HepG2 (cell line): ENCODE measurements around the gene ZER1. TPM values are rescaled to one million over a fixed set of nuclear protein-coding genes. Genes with fewer than 3 reads are reported as not detected.

Source experiments
- DNMT3B ChIP-seq: conservative IDR thresholded peaks from 2 replicates; pipeline ENCODE4 v1.6.1; 2016; ENCODE audit warnings: missing biosample characterization, control low read depth
- HOXA7 ChIP-seq: sonication (generic); formaldehyde crosslinking; IDR thresholded peaks from 2 replicates; pipeline ENCODE4 v1.8.1; 2022; ENCODE audit warnings: mild to moderate bottlenecking, missing genetic modification reagents, moderate library complexity
- JDP2 ChIP-seq: sonication (generic); formaldehyde crosslinking; IDR thresholded peaks from 2 replicates; pipeline ENCODE4 v1.8.1; 2022; ENCODE audit warnings: missing genetic modification reagents, borderline replicate concordance
- PHF5A ChIP-seq: IDR thresholded peaks from one replicate; pipeline ENCODE4 v1.6.1; 2018; ENCODE audit warnings: low read depth, missing genetic modification reagents; ENCODE audit not compliant: unreplicated experiment
- PRMT3 ChIP-seq: sonication (generic); formaldehyde crosslinking; IDR thresholded peaks from 2 replicates; pipeline ENCODE4 v1.8.1; 2022; ENCODE audit warnings: low read depth, mild to moderate bottlenecking, moderate library complexity, missing genetic modification reagents, borderline replicate concordance
- RARA ChIP-seq: IDR thresholded peaks from 2 replicates; pipeline ENCODE4 v1.6.1; 2016; ENCODE audit warnings: missing genetic modification reagents, missing compliant biosample characterization
- SNAI1 ChIP-seq: sonication (generic); formaldehyde crosslinking; IDR thresholded peaks from 2 replicates; pipeline ENCODE4 v1.5.0; 2020; ENCODE audit warnings: mild to moderate bottlenecking, missing genetic modification reagents, borderline replicate concordance
- ZBTB7B ChIP-seq: sonication (generic); formaldehyde crosslinking; IDR thresholded peaks from 2 replicates; pipeline ENCODE4 v1.4.0; 2020; ENCODE audit warnings: missing genetic modification reagents
- ZFP36L2 ChIP-seq: sonication (generic); formaldehyde crosslinking; IDR thresholded peaks from 2 replicates; pipeline ENCODE4 v1.4.0; 2020; ENCODE audit warnings: missing genetic modification reagents
- ZFYVE20 ChIP-seq: sonication (generic); formaldehyde crosslinking; IDR thresholded peaks from 2 replicates; pipeline ENCODE4 v1.8.0; 2023; ENCODE audit warnings: low read depth, mild to moderate bottlenecking, moderate library complexity, missing genetic modification reagents, borderline replicate concordance
- ZNF484 ChIP-seq: sonication (generic); formaldehyde crosslinking; IDR thresholded peaks from 2 replicates; pipeline ENCODE4 v1.5.1; 2020; ENCODE audit warnings: mild to moderate bottlenecking, low read depth, missing genetic modification reagents, borderline replicate concordance
- ZNF562 ChIP-seq: sonication (generic); formaldehyde crosslinking; IDR thresholded peaks from 2 replicates; pipeline ENCODE4 v1.8.0; 2022; ENCODE audit warnings: missing genetic modification reagents, borderline replicate concordance
- ZNF607 ChIP-seq: sonication (generic); formaldehyde crosslinking; IDR thresholded peaks from 2 replicates; pipeline ENCODE4 v1.5.1; 2020; ENCODE audit warnings: missing genetic modification reagents, mild to moderate bottlenecking, borderline replicate concordance
- ZNF619 ChIP-seq: sonication (generic); formaldehyde crosslinking; IDR thresholded peaks from 2 replicates; pipeline ENCODE4 v1.4.0; 2020; ENCODE audit warnings: mild to moderate bottlenecking, missing genetic modification reagents
- polyA plus RNA-seq, 8 experiments: library from polyadenylated mRNA; depleted of rRNA in 3 of 8; stranded (reverse) in 7 of 8; unstranded in 1 of 8; fragments of >200 nt; fragmentation: Illumina TruSeq in 4 of 8; extraction: Trizol in 4 of 8; gene quantifications; 2 replicates each; pipeline versions ENCODE4 v1.2.1 to v1.2.3, GENCODE V29; 2011 to 2016; ENCODE audit warnings: low read depth in 4 of 8, missing spikeins in 1 of 8, mixed read lengths in 1 of 8; ENCODE audit not compliant: insufficient read depth in 1 of 8
- total RNA-seq, 5 experiments: library from RNA; depleted of rRNA; stranded (reverse); fragments of >200 nt; fragmentation: Illumina TruSeq; extraction: Trizol; gene quantifications; 2 replicates each; pipeline ENCODE4 v1.2.3, GENCODE V29; 2016; ENCODE audit warnings: low read depth in 1 of 5
- TF ChIP-seq, protein P1 (sequence below): sonication (generic); formaldehyde crosslinking; IDR thresholded peaks from 2 replicates; pipeline ENCODE4 v1.5.1; 2020; ENCODE audit warnings: mild to moderate bottlenecking, missing genetic modification reagents, borderline replicate concordance
- TF ChIP-seq, protein P2 (sequence below): fragments of 450-650 bp; IDR thresholded peaks from 2 replicates; pipeline ENCODE4 v1.6.1; 2017; ENCODE audit warnings: mild to moderate bottlenecking
- TF ChIP-seq, protein P3 (sequence below): sonication (generic); formaldehyde crosslinking; IDR thresholded peaks from 2 replicates; pipeline ENCODE4 v1.5.0; 2020; ENCODE audit warnings: missing genetic modification reagents

The ZER1 gene
- total and polyA plus RNA-seq, 2 of the 13 experiments (the other 11 are each of a cell fraction or from before 2014, with no cell fraction given), result 7.7 to 40.0 TPM

DNA sequence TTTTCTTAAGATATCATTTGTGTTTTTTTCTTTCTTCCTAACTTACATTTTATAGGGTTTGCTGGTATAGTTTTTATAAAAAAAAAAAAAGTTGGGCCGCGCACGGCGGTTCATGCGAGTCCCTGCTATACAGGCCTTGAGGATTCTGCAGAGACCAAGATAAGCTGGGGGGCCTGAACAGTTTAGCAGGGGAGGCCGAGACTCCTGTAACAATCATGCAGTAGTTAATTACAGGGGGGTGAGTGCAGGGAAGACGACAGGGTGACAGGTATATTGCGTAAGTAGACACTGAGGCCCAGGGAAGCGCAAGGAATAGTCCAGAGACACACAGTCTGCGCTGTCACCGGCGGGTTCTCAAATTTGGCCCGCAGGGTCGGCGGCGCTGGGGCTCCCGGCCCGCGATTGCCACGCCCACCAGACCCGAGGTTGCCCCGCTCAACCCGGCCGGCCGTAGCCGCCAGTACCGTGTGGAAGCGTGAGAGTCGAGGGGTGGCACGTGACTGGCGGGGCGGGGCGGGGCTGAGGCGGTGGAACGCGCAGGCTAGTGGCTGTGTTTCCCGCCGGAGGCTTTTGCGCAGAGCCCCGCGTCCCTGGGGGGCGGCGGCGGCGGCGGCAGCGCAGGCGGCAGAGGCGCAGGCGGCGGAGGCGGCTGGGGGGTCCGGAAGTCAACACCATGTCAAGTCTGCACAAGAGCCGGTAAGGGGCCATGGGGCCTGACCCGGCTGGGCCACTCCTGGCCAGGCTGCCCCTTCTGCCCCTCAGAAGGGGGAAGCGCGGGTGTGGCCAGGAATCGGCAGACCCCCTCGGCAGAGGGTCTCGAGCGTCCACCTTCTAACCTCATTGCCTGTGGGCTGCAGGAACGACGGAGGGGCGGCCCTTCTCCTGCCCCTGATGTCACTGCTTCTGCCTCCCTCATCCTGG is 15.2 kb upstream of the ZER1 start, which contains the start of gene TBC1D13 (continued):
- TF ChIP-seq, protein P1, sequence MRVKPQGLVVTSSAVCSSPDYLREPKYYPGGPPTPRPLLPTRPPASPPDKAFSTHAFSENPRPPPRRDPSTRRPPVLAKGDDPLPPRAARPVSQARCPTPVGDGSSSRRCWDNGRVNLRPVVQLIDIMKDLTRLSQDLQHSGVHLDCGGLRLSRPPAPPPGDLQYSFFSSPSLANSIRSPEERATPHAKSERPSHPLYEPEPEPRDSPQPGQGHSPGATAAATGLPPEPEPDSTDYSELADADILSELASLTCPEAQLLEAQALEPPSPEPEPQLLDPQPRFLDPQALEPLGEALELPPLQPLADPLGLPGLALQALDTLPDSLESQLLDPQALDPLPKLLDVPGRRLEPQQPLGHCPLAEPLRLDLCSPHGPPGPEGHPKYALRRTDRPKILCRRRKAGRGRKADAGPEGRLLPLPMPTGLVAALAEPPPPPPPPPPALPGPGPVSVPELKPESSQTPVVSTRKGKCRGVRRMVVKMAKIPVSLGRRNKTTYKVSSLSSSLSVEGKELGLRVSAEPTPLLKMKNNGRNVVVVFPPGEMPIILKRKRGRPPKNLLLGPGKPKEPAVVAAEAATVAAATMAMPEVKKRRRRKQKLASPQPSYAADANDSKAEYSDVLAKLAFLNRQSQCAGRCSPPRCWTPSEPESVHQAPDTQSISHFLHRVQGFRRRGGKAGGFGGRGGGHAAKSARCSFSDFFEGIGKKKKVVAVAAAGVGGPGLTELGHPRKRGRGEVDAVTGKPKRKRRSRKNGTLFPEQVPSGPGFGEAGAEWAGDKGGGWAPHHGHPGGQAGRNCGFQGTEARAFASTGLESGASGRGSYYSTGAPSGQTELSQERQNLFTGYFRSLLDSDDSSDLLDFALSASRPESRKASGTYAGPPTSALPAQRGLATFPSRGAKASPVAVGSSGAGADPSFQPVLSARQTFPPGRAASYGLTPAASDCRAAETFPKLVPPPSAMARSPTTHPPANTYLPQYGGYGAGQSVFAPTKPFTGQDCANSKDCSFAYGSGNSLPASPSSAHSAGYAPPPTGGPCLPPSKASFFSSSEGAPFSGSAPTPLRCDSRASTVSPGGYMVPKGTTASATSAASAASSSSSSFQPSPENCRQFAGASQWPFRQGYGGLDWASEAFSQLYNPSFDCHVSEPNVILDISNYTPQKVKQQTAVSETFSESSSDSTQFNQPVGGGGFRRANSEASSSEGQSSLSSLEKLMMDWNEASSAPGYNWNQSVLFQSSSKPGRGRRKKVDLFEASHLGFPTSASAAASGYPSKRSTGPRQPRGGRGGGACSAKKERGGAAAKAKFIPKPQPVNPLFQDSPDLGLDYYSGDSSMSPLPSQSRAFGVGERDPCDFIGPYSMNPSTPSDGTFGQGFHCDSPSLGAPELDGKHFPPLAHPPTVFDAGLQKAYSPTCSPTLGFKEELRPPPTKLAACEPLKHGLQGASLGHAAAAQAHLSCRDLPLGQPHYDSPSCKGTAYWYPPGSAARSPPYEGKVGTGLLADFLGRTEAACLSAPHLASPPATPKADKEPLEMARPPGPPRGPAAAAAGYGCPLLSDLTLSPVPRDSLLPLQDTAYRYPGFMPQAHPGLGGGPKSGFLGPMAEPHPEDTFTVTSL, result peak; percentile 61; the same call in 1 of the 2 replicates
- TF ChIP-seq ZFP36L2 (CRISPR knock-in tag) (no peak), ZFYVE20 (no peak), ZBTB7B (CRISPR knock-in tag) (peak; percentile 86), PRMT3 (no peak), ZNF619 (peak; percentile 94), DNMT3B (CRISPR knock-in tag) (0 out of 2 replicates have a peak, but pooled peaks have one; percentile 65), ZNF562 (CRISPR knock-in tag) (peak; percentile 78; the same call in 1 of the 2 replicates), JDP2 (peak; percentile 73; the same call in 1 of the 2 replicates), SNAI1 (CRISPR knock-in tag) (peak; percentile 77; the same call in 1 of the 2 replicates), ZNF484 (CRISPR knock-in tag) (no peak), ZNF607 (CRISPR knock-in tag) (peak; percentile 97; the same call in 1 of the 2 replicates), HOXA7 (no peak), RARA (CRISPR knock-in tag) (peak; percentile 70), PHF5A (CRISPR knock-in tag) (peak; percentile 89)
- TF ChIP-seq, protein P2, sequence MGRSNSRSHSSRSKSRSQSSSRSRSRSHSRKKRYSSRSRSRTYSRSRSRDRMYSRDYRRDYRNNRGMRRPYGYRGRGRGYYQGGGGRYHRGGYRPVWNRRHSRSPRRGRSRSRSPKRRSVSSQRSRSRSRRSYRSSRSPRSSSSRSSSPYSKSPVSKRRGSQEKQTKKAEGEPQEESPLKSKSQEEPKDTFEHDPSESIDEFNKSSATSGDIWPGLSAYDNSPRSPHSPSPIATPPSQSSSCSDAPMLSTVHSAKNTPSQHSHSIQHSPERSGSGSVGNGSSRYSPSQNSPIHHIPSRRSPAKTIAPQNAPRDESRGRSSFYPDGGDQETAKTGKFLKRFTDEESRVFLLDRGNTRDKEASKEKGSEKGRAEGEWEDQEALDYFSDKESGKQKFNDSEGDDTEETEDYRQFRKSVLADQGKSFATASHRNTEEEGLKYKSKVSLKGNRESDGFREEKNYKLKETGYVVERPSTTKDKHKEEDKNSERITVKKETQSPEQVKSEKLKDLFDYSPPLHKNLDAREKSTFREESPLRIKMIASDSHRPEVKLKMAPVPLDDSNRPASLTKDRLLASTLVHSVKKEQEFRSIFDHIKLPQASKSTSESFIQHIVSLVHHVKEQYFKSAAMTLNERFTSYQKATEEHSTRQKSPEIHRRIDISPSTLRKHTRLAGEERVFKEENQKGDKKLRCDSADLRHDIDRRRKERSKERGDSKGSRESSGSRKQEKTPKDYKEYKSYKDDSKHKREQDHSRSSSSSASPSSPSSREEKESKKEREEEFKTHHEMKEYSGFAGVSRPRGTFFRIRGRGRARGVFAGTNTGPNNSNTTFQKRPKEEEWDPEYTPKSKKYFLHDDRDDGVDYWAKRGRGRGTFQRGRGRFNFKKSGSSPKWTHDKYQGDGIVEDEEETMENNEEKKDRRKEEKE, result no peak
- TF ChIP-seq, protein P3, sequence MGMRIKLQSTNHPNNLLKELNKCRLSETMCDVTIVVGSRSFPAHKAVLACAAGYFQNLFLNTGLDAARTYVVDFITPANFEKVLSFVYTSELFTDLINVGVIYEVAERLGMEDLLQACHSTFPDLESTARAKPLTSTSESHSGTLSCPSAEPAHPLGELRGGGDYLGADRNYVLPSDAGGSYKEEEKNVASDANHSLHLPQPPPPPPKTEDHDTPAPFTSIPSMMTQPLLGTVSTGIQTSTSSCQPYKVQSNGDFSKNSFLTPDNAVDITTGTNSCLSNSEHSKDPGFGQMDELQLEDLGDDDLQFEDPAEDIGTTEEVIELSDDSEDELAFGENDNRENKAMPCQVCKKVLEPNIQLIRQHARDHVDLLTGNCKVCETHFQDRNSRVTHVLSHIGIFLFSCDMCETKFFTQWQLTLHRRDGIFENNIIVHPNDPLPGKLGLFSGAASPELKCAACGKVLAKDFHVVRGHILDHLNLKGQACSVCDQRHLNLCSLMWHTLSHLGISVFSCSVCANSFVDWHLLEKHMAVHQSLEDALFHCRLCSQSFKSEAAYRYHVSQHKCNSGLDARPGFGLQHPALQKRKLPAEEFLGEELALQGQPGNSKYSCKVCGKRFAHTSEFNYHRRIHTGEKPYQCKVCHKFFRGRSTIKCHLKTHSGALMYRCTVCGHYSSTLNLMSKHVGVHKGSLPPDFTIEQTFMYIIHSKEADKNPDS (CRISPR knock-in tag), result peak; percentile 57; the same call in 1 of the 2 replicates
